ENCODE results near the gene USP13. TPM values are rescaled to one million over a fixed set of nuclear protein-coding genes. Genes with fewer than 3 reads are reported as not detected.

Gene USP13
- total and polyA plus RNA-seq, 2 donors from 2014 or later, result 3.0 to 9.0 TPM

DNA sequence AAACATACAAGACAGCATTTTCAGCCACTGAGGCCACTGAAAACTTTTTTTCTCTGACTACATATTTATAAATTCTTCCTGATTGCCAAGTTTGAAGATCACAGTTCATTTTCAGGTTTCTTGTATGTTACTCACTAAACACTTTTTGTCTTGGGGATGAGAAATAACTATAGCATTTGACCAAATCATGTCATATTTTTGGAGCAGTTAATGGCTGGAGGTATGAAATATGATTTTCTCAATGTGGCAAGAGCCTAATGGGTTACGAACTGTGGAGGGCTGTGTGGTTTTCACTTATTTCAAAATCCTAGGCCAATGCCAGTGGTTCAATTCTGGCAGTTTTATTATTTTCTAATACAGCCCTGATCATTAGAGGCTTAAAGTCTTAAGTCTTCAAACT is 64.4 kb downstream of the USP13 start:
- TF ChIP-seq, protein P1, sequence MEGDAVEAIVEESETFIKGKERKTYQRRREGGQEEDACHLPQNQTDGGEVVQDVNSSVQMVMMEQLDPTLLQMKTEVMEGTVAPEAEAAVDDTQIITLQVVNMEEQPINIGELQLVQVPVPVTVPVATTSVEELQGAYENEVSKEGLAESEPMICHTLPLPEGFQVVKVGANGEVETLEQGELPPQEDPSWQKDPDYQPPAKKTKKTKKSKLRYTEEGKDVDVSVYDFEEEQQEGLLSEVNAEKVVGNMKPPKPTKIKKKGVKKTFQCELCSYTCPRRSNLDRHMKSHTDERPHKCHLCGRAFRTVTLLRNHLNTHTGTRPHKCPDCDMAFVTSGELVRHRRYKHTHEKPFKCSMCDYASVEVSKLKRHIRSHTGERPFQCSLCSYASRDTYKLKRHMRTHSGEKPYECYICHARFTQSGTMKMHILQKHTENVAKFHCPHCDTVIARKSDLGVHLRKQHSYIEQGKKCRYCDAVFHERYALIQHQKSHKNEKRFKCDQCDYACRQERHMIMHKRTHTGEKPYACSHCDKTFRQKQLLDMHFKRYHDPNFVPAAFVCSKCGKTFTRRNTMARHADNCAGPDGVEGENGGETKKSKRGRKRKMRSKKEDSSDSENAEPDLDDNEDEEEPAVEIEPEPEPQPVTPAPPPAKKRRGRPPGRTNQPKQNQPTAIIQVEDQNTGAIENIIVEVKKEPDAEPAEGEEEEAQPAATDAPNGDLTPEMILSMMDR (IDR thresholded peaks at IDR 0.05; ENCODE audit: borderline replicate concordance, extremely low read depth, insufficient read depth), result no peak
- FAIRE-seq (no peak), DNase-seq (no peak)
- Histone ChIP-seq H3K27me3 (ENCODE audit: control insufficient read depth, insufficient read depth, low read length) (no peaks in the 10 kb centered on the region), H3K9ac (ENCODE audit: low read length in 3 of 3) (no peak overlapping the region), H3K4me1 (ENCODE audit: control insufficient read depth in 2 of 3, insufficient read depth in 2 of 3, low read depth in 1 of 3, low read length in 3 of 3) (no peaks in the 10 kb centered on the region), H3K4me3 (ENCODE audit: low read length in 3 of 3) (no peak overlapping the region), H3K27ac (ENCODE audit: low read depth in 2 of 2, low read length in 2 of 2) (no peak overlapping the region), H3K9me3 (ENCODE audit: control insufficient read depth in 2 of 3, insufficient read depth in 1 of 3, low read length in 3 of 3) (no peaks in the 10 kb centered on the region), H3K36me3 (ENCODE audit: control insufficient read depth in 2 of 3, insufficient read depth in 3 of 3, low read length in 3 of 3) (no peaks in the 10 kb centered on the region)
- intact Hi-C loops (cut with DNase I), result no loop called here

DNA sequence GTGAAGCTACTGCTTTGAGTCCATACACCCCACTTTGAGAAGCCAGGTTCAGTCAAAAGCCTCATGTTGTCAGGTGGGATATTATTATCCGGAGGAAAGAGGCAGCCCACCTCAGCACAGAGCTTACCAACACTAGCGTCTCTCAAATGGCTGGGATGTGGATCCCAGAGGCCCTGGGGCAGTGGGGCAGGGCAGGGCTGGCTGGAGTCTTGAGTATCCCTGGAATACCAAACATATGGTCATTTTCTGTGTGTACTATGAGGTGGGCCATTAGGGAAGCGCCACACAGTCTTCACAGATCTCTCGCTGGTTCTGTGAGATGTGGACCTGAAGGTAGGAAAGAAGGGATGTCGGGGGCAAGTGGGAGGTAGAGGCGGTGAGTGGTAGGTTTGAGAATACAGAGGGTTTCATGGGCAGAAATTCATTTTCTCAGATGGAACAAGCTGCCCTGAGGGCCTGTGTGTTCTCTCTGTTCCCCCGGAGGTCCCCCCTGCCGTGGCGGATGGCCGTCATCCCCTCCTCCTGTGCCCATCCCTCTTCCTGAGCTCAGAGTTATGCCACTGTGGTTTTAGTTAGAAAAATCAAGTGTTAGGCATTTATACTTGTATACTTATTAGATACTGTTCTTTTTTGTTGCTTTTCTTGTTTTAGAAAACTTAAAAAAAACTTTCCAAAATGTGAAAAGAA is 66.4 kb downstream of the USP13 start:
- H3K36me3 ChIP-seq (ENCODE audit: control insufficient read depth in 2 of 3, insufficient read depth in 3 of 3, low read length in 3 of 3), result no peaks in the 10 kb centered on the region
- no peak overlapping the region for H3K9ac ChIP-seq (ENCODE audit: low read length in 3 of 3)
- DNase-seq (no peak), FAIRE-seq (no peak)
- H3K4me1 ChIP-seq (ENCODE audit: control insufficient read depth in 2 of 3, insufficient read depth in 2 of 3, low read depth in 1 of 3, low read length in 3 of 3), result no peaks in the 10 kb centered on the region
- H3K27ac ChIP-seq (ENCODE audit: low read depth in 2 of 2, low read length in 2 of 2), result no peak overlapping the region
- H3K9me3 ChIP-seq (ENCODE audit: control insufficient read depth in 2 of 3, insufficient read depth in 1 of 3, low read length in 3 of 3), result no peaks in the 10 kb centered on the region
- intact Hi-C loops (cut with DNase I), result no loop called here
- TF ChIP-seq, protein P1 (IDR thresholded peaks at IDR 0.05; ENCODE audit: borderline replicate concordance, extremely low read depth, insufficient read depth), result no peak
- H3K27me3 ChIP-seq (ENCODE audit: control insufficient read depth, insufficient read depth, low read length), result no peaks in the 10 kb centered on the region
- no peak overlapping the region for H3K4me3 ChIP-seq (ENCODE audit: low read length in 3 of 3)

GRCh38 chr3:179720196-179720595 is 67.4 kb downstream of the USP13 start:
- no peaks in the 10 kb centered on the region for H3K4me1 ChIP-seq (ENCODE audit: control insufficient read depth in 2 of 3, insufficient read depth in 2 of 3, low read depth in 1 of 3, low read length in 3 of 3)
- TF ChIP-seq, protein P1 (IDR thresholded peaks at IDR 0.05; ENCODE audit: borderline replicate concordance, extremely low read depth, insufficient read depth), result no peak
- H3K4me3 ChIP-seq (ENCODE audit: low read length in 3 of 3), result no peak overlapping the region
- H3K27ac ChIP-seq (ENCODE audit: low read depth in 2 of 2, low read length in 2 of 2), result no peak overlapping the region
- H3K27me3 ChIP-seq (ENCODE audit: control insufficient read depth, insufficient read depth, low read length), result no peaks in the 10 kb centered on the region
- no peak overlapping the region for H3K9ac ChIP-seq (ENCODE audit: low read length in 3 of 3)
- no peak for DNase-seq
- intact Hi-C loops (cut with DNase I), result no loop called here
- no peaks in the 10 kb centered on the region for H3K9me3 ChIP-seq (ENCODE audit: control insufficient read depth in 2 of 3, insufficient read depth in 1 of 3, low read length in 3 of 3)
- FAIRE-seq, result no peak
- no peaks in the 10 kb centered on the region for H3K36me3 ChIP-seq (ENCODE audit: control insufficient read depth in 2 of 3, insufficient read depth in 3 of 3, low read length in 3 of 3)

GRCh38 chr3:179723617-179724016 is 70.8 kb downstream of the USP13 start:
- FAIRE-seq, result no peak
- Histone ChIP-seq H3K4me1 (ENCODE audit: control insufficient read depth in 2 of 3, insufficient read depth in 2 of 3, low read depth in 1 of 3, low read length in 3 of 3) (no peaks in the 10 kb centered on the region), H3K9ac (ENCODE audit: low read length in 3 of 3) (no peak overlapping the region), H3K36me3 (ENCODE audit: control insufficient read depth in 2 of 3, insufficient read depth in 3 of 3, low read length in 3 of 3) (no peaks in the 10 kb centered on the region), H3K27ac (ENCODE audit: low read depth in 2 of 2, low read length in 2 of 2) (no peak overlapping the region), H3K4me3 (ENCODE audit: low read length in 3 of 3) (no peak overlapping the region), H3K9me3 (ENCODE audit: control insufficient read depth in 2 of 3, insufficient read depth in 1 of 3, low read length in 3 of 3) (no peaks in the 10 kb centered on the region), H3K27me3 (ENCODE audit: control insufficient read depth, insufficient read depth, low read length) (no peaks in the 10 kb centered on the region)
- TF ChIP-seq, protein P1 (IDR thresholded peaks at IDR 0.05; ENCODE audit: borderline replicate concordance, extremely low read depth, insufficient read depth), result no peak
- no peak for DNase-seq
- intact Hi-C loops (cut with DNase I), result no loop called here
